Fibroblast of lung (primary cell): ENCODE results near the gene HOXA1. TPM values are rescaled to one million over a fixed set of nuclear protein-coding genes. Genes with fewer than 3 reads are reported as not detected.
A peak's percentile ranks its signal among the peaks of the same experiment; 100 is the strongest.

Experiments
- DNase-seq, 2 donors: peaks; one replicate each; pipeline versions ENCODE4 v3.0.0 to v3.0.0-alpha.2; 2010; ENCODE audit warnings: low read depth in 2 of 2
- H2AFZ ChIP-seq: 2 replicates; pipeline ENCODE4 v1.5.1; 2012; ENCODE audit warnings: low read length, control low read depth, inconsistent platforms
- H3K27ac ChIP-seq: 2 replicates; pipeline ENCODE4 v1.5.1; 2011; ENCODE audit warnings: low read length, control low read depth; ENCODE audit not compliant: insufficient read depth
- H3K27me3 ChIP-seq: 2 replicates; pipeline ENCODE4 v1.5.1; 2011; ENCODE audit warnings: mild to moderate bottlenecking, low read length; ENCODE audit not compliant: control insufficient read depth, insufficient read depth
- H3K36me3 ChIP-seq: 2 replicates; pipeline ENCODE4 v1.5.1; 2011; ENCODE audit warnings: low read length; ENCODE audit not compliant: control insufficient read depth, insufficient read depth
- H3K4me1 ChIP-seq: 2 replicates; pipeline ENCODE4 v1.5.1; 2011; ENCODE audit warnings: low read length; ENCODE audit not compliant: control insufficient read depth, insufficient read depth; ENCODE audit errors: extremely low read depth
- H3K4me2 ChIP-seq: 2 replicates; pipeline ENCODE4 v1.5.1; 2011; ENCODE audit warnings: low read length, control low read depth; ENCODE audit not compliant: insufficient read depth; ENCODE audit errors: extremely low read depth
- H3K4me3 ChIP-seq, 4 experiments: fragments of 200-600 bp in 1 of 4; sonication (generic) in 1 of 4; replicated peaks in 1 of 4; 2 replicates each; pipeline ENCODE4 v1.5.1; 2011 to 2016; ENCODE audit warnings: low read length in 4 of 4, low read depth in 3 of 4, mild to moderate bottlenecking in 3 of 4, control low read depth in 2 of 4, inconsistent platforms in 1 of 4, mixed read lengths in 1 of 4; ENCODE audit not compliant: insufficient read depth in 1 of 4; ENCODE audit errors: control extremely low read depth in 1 of 4
- H3K79me2 ChIP-seq: 2 replicates; pipeline ENCODE4 v1.5.1; 2012; ENCODE audit warnings: mild to moderate bottlenecking, low read length, inconsistent platforms; ENCODE audit not compliant: control insufficient read depth, insufficient read depth
- H3K9ac ChIP-seq: 2 replicates; pipeline ENCODE4 v1.5.1; 2011; ENCODE audit warnings: mild to moderate bottlenecking, low read length, control low read depth; ENCODE audit not compliant: insufficient read depth
- H3K9me3 ChIP-seq: 2 replicates; pipeline ENCODE4 v1.5.1; 2012; ENCODE audit warnings: low read depth, low read length; ENCODE audit not compliant: control insufficient read depth, insufficient read depth
- H4K20me1 ChIP-seq: 2 replicates; pipeline ENCODE4 v1.5.1; 2011; ENCODE audit warnings: low read length; ENCODE audit not compliant: control insufficient read depth, insufficient read depth; ENCODE audit errors: extremely low read depth
- EZH2 ChIP-seq: IDR thresholded peaks from 2 replicates; pipeline ENCODE4 v1.5.1; 2012; ENCODE audit warnings: low read length, control low read depth, mild to moderate bottlenecking; ENCODE audit errors: missing control alignments
- polyA plus RNA-seq, 2 donors: library from polyadenylated mRNA; depleted of rRNA in 1 of 2; stranded (reverse) in 1 of 2; unstranded in 1 of 2; fragments of >200 nt; gene quantifications; 2 replicates each; pipeline ENCODE4 v1.2.1, GENCODE V29; 2011 to 2012; ENCODE audit warnings: missing spikeins in 1 of 2
- total RNA-seq: library from RNA; depleted of rRNA; stranded (reverse); fragments of >200 nt; gene quantifications from 2 replicates; pipeline ENCODE4 v1.2.1, GENCODE V29; 2014
- TF ChIP-seq, protein P1 (sequence below), 2 donors: IDR thresholded peaks in 1 of 2; conservative IDR thresholded peaks in 1 of 2; 1 replicate in 1 of 2; 2 replicates in 1 of 2; pipeline ENCODE4 v1.5.1; 2011 to 2012; ENCODE audit warnings: low read length in 2 of 2, control low read depth in 1 of 2, inconsistent platforms in 1 of 2, low read depth in 1 of 2, mild to moderate bottlenecking in 1 of 2

Gene HOXA1
- total and polyA plus RNA-seq, 2 donors (not counting 1 experiment from before 2014, with no cell fraction given) = 0.50 to 0.83 TPM

DNA sequence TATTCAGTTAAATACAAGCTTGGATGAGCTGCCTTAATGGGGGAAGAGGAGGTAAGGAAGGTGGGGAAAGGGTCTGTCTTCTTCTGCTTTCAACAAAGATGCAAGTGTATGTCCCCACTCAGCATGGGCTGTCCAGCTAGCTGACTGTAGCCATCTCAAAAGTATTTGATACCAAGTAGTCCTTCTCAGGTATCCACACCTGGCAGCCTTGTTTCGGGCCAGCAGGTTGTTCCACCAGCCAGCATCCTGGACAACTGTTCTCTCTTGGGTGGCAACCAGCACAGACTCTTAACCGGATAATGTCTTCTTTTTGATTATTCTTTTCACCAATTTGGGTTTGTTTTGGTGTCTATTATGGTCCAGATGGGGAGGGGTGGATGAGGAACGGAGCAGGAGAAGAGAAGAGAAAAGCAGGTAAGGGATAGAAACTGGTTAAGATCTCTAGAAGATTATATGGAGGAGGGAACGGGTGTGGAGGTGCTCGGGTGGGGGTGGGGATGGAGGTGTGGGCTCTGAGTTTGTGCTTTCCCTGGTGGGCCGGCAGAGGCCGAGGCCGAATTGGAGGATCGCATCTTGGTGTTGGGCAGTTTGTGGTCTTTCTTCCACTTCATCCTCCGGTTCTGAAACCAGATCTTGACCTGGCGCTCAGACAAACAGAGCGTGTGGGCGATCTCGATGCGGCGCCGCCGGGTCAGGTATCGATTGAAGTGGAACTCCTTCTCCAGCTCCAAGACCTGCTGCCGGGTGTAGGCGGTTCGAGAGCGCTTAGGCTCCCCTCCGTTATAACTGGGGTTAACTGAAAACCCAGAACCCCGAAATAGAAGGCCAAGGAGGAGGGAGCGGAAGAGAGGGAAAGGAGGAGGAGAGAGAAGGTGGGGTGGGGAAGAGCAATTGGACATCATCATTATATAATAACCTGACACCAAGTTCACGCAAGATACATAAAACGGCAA, 33.3 kb upstream of the HOXA1 start:
- no peak overlapping the region for H3K9ac ChIP-seq
- no peaks in the 10 kb centered on the region for H3K27me3 ChIP-seq
- H3K9me3 ChIP-seq = no peaks in the 10 kb centered on the region
- H3K27ac ChIP-seq = no peak overlapping the region
- no peaks in the 10 kb centered on the region for H3K36me3 ChIP-seq
- no peak overlapping the region for H2AFZ ChIP-seq
- H3K4me1 ChIP-seq = peaks cover 9% of the 10 kb centered on the region
- H3K4me3 ChIP-seq = peak overlapping the region in 3 of 4 experiments; percentile 34 to 71 (median 45)
- TF ChIP-seq, protein P1, sequence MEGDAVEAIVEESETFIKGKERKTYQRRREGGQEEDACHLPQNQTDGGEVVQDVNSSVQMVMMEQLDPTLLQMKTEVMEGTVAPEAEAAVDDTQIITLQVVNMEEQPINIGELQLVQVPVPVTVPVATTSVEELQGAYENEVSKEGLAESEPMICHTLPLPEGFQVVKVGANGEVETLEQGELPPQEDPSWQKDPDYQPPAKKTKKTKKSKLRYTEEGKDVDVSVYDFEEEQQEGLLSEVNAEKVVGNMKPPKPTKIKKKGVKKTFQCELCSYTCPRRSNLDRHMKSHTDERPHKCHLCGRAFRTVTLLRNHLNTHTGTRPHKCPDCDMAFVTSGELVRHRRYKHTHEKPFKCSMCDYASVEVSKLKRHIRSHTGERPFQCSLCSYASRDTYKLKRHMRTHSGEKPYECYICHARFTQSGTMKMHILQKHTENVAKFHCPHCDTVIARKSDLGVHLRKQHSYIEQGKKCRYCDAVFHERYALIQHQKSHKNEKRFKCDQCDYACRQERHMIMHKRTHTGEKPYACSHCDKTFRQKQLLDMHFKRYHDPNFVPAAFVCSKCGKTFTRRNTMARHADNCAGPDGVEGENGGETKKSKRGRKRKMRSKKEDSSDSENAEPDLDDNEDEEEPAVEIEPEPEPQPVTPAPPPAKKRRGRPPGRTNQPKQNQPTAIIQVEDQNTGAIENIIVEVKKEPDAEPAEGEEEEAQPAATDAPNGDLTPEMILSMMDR (conservative IDR thresholded peaks at IDR 0.05 in 1 of 2, IDR thresholded peaks at IDR 0.05 in 1 of 2; ENCODE audit: low read depth in 1 of 2, low read length in 2 of 2) = no peak
- no peak for TF ChIP-seq EZH2
- H3K4me2 ChIP-seq = peak overlapping the region; percentile 71
- peaks cover 18% of the 10 kb centered on the region for H3K79me2 ChIP-seq
- H4K20me1 ChIP-seq = no peaks in the 10 kb centered on the region
- peak in 1 of 2 donors; percentile 32 for DNase-seq

DNA sequence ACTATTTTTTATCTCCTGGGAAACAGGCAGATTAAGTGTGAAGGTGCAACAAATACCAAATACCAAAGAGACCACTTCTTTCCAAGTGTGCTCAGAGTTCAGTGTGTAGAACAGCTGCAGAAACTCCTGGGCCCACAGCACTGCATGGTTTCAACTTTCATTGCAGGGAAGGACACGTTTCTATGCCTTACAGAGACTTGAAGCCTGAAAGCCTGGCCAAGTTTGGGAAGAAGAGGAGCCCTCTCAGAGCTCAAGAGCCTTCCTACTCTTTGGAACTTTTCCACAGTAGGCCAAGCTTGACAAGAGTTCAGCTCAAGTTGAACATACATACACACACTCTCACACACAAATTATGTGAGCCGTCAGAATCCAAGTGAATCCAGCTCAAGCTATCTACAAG, 32.2 kb upstream of the HOXA1 start:
- Histone ChIP-seq H3K27me3 (no peaks in the 10 kb centered on the region), H3K9ac (no peak overlapping the region), H3K36me3 (no peaks in the 10 kb centered on the region), H3K4me3 (no peak overlapping the region), H3K4me1 (peaks cover 13% of the 10 kb centered on the region), H3K4me2 (no peak overlapping the region), H4K20me1 (no peaks in the 10 kb centered on the region), H2AFZ (no peak overlapping the region), H3K79me2 (peaks cover 16% of the 10 kb centered on the region), H3K9me3 (no peaks in the 10 kb centered on the region), H3K27ac (no peak overlapping the region)
- TF ChIP-seq, protein P1 (conservative IDR thresholded peaks at IDR 0.05 in 1 of 2, IDR thresholded peaks at IDR 0.05 in 1 of 2; ENCODE audit: low read depth in 1 of 2, low read length in 2 of 2) = no peak
- TF ChIP-seq EZH2 = no peak
- peak; percentile 70 to 86 for DNase-seq

DNA sequence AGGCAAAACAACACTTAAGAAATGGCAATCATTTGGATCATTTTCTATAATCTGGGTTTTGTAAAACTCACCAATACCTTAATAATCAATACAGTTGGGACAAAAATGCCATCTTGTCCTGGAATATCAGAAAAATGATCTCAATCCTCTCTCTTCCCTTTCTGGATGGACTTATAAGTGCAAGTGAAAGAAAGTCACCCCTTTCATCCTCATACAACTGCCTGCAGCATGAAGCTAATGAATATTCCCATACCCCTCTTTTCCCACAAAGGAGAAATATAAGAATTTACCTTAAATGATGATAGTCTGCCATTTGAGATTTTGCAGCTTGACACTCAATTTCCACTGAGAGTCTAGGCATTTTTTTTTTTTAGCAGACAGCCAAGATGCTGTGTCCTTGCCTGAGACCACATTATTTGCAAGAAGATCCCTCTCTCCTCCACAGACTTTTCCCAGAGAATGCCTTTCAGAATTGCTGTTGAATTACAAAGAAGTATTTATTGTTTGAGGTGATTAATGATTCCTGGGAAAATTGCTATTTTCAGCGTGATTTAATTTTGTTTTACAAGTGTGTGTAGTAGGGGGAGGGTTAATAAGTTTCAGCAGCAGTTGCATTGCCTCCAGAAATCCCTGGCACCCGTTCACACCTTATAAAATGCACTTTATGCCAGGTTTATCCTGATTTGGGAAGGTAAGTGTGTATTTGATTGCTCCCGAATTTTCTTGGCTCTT, 31.0 kb upstream of the HOXA1 start:
- H3K36me3 ChIP-seq = no peaks in the 10 kb centered on the region
- H3K27me3 ChIP-seq = no peaks in the 10 kb centered on the region
- peaks cover 19% of the 10 kb centered on the region for H3K79me2 ChIP-seq
- DNase-seq = peak in 1 of 2 donors; percentile 64
- H3K9ac ChIP-seq = no peak overlapping the region
- H3K9me3 ChIP-seq = no peaks in the 10 kb centered on the region
- H3K4me3 ChIP-seq = no peak overlapping the region
- no peak overlapping the region for H2AFZ ChIP-seq
- TF ChIP-seq EZH2 = no peak
- TF ChIP-seq, protein P1 (conservative IDR thresholded peaks at IDR 0.05 in 1 of 2, IDR thresholded peaks at IDR 0.05 in 1 of 2; ENCODE audit: low read depth in 1 of 2, low read length in 2 of 2) = no peak
- no peak overlapping the region for H3K27ac ChIP-seq
- peaks cover 11% of the 10 kb centered on the region for H3K4me1 ChIP-seq
- no peaks in the 10 kb centered on the region for H4K20me1 ChIP-seq
- no peak overlapping the region for H3K4me2 ChIP-seq
